ENCODE results near the gene TNNC1.

Gene TNNC1

DNA sequence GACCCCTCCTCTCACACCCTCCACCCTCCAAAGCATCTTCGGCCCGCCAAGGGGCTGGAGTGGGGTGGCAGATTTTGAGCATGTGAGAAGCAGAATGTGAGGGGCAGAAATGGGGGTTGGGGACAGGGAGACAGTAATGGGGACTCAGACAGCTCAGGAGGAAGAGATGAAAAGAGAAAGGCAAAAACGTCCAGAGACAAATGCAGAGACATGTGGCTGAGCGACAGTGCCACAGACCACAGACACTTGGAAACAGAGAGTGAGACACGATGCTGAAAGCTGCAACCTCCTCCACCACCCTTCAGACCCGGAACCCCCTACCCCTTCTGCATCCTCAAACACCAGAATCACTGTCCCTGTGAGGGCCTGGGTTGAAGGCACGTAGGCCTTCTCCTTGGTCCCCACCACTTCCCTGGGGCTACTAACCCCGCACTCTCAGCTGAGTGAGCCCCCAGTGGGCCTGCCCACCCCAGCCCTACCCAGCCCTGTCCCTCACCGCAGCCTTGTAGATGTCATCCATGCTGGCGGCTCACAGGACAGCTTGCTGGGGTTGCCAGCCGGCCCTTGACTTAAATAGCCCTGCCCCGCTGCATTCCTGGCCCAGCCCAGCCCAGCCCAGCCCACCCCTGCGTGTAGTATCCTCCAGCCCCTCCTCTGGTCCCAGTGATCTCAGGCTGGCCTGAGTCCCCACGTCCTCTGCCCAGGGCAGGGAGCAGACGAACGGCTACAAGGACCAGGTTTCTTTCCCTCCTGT is at the start of gene TNNC1:
Gene TNNC1 (minus strand): TSS at position 546 of the 754 bp plus-strand sequence. CDS start 26 bp downstream, at position 520.
- peak; percentile 79 for DNase-seq (ENCODE audit: low spot score)

DNA sequence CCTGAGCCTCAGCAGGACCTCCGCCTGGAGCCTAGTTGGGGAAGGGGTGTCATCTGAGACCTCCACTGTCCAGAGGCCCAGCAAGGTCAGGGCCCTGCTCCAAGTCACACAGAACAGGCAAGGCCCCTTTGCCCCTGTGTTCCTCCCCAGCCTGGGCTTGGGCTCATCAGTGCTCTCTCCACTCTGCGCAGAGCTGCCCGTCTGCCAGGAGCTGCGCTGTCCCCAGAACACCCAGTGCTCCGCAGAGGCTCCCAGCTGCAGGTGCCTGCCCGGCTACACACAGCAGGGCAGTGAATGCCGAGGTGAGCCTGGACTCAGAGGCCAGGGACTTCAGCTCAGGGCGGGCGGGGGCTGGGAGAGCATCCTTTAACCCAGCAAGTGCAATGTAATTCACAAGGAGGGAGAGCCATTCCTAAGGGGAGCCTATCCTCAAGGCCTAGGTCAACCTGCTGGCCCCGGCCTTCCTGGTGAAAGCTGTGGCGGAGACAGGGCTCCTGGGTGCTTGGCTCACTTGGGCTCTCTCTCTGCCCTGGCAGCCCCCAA is 49.0 kb upstream of the TNNC1 start:
- DNase-seq (ENCODE audit: low spot score), result no peak

GRCh38 chr3:52502001-52502400 is 48.2 kb upstream of the TNNC1 start:
- no peak for DNase-seq (ENCODE audit: low spot score)

DNA sequence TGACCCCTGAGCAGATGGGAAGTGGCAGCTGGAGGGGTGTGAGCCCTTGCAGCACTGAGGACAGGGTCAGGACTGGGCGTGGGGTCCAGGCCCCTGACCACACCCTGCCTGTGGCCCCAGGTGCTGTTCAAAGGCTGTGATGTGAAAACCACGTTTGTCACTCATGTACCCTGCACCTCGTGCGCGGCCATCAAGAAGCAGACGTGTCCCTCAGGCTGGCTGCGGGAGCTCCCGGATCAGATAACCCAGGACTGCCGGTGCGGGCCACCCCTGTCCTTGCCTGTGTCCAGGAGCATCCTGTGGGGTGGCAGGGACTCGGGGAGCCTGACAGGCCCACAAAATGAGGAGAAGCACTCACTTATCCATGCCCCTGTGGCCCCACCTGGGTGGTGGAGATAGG is 47.2 kb upstream of the TNNC1 start:
- DNase-seq (ENCODE audit: low spot score), result no peak

DNA sequence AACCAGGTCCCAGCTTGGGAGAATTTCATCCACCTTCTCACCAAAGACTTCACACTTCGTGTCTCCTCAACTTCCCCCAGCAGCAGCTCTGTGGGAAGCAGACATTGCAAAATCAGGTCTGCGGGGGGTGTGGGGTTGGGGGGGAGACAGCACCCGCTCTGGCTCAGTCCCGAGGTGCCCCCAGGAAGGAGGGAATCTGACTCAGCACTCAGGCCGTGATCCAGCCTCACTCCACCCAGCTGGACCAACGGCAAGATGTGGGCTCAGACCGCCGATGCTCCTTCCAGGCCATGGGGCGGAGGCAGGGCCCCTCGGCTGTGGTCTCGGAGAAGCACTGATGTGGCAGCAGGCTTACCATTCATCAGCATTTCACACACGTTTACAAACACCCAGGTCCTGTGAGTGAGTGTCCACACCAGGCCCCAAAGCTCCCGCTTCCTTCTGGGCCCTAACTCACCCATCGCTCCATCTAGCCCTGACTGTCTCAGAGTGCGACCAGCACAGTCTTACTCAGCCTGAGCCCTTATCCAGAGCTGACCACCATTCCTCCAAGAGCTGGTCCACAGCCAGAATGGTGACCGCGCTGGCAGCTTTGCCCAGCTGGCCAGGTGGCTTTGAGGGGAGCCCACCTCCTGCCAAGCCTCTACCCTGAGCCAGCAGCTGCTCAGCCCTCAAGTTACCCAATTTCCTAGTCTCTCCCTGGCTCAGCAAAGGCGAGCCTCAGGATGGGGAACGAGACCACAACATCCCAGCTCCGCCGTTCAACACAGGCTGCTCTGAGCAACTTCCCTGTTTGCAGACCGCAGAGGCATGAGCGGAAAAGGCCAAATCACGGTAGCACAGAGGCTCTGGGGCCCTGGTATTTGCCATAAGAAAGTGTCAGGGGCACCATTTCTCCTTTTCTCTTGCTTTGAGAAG is 44.6 kb upstream of the TNNC1 start:
- no peak for DNase-seq (ENCODE audit: low spot score)

GRCh38 chr3:52495777-52496602 is 42.1 kb upstream of the TNNC1 start:
- DNase-seq (ENCODE audit: low spot score), result no peak

GRCh38 chr3:52494886-52495495 is 41.1 kb upstream of the TNNC1 start, which contains the start of gene STAB1:
Gene STAB1 (plus strand): TSS chr3:52495338. CDS start chr3:52495414, 76 bp downstream.
- peak; percentile 57 for DNase-seq (ENCODE audit: low spot score)

DNA sequence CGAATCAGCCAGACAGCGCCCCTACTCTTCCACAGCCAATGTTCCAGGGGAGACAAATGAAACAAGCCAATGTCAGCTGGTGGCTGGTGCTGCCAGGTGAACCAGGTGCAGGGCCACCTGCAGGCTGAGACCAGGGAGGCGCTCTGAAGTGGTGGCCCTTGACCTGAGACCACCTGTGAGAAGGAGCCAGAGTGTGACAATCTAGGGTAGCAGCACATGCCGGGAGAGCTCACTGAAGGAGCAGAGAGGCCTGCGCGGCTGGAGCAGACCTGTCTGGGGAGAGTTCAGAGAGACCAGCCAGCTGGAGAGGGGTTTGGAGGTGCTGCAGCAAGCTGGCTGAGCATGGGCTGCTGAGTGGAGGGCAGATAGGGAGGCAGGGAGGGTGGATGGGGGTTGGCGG is 40.6 kb upstream of the TNNC1 start:
- DNase-seq (ENCODE audit: low spot score), result no peak

DNA sequence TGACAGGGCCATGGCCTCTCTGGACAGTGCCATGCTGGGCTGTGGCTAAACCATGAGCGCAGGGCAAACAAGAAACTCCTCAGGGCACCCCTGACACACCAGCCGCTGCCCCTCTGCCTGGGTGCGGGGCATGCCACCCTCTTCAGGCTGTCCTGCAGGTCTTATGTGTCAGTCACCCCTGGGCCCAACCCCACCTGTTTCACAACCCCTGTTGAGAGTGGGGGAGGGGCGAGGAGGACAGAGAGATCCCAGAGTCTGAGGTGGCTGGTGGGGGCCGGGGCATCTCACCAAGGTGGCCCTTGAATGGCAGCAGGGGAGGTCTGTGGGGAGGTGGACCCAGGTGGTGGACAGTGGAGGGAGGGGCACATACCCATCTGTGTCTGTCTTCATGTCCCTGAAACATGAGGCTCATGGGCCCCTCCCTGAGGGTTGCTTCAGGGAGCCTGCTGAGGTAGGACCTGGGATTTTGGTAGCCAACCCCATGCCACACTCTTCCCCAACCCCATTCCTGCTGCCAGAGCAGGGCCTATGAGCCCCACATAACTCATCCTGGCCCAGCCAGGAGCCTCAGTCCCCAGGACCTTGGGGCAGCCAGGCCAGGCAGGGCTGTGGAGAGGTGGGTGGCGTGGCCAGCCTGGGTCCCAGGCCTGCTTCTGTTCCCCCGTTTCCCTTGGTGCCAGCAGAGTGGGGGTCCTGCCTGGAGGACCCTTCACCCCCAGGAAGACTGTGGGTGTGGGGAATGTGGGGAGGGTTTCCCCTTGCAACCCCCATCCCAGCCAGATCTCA is 39.6 kb upstream of the TNNC1 start:
- no peak for DNase-seq (ENCODE audit: low spot score)

DNA sequence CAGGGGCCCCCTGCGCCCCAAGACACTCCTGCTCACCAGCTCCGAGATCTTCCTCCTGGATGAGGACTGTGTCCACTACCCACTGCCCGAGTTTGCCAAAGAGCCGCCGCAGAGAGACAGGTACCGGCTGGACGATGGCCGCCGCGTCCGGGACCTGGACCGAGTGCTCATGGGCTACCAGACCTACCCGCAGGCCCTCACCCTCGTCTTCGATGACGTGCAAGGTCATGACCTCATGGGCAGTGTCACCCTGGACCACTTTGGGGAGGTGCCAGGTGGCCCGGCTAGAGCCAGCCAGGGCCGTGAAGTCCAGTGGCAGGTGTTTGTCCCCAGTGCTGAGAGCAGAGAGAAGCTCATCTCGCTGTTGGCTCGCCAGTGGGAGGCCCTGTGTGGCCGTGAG is 38.2 kb upstream of the TNNC1 start:
- no peak for DNase-seq (ENCODE audit: low spot score)

GRCh38 chr3:52490939-52491526 is 37.2 kb upstream of the TNNC1 start:
- DNase-seq (ENCODE audit: low spot score), result no peak

GRCh38 chr3:52490035-52490938 is 36.4 kb upstream of the TNNC1 start:
- DNase-seq (ENCODE audit: low spot score), result no peak

DNA sequence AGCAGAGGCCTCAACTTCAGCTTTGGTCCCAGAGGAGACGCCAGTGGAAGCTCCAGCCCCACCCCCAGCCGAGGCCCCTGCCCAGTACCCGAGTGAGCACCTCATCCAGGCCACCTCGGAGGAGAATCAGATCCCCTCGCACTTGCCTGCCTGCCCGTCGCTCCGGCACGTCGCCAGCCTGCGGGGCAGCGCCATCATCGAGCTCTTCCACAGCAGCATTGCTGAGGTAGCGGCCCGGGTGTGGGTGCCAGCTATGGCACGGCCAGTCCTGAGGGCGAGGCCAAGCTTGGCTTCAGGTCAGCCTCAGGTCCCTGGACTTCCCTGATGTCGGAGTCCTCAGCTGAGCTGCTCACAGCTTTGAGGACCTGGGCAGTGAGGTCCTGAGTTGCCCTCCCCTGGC is 35.6 kb upstream of the TNNC1 start:
- no peak for DNase-seq (ENCODE audit: low spot score)

- DNase-seq (ENCODE audit: low spot score), result no peak
Measured at GRCh38 chr3:52488746-52489145, 34.9 kb upstream of the TNNC1 start.

DNA sequence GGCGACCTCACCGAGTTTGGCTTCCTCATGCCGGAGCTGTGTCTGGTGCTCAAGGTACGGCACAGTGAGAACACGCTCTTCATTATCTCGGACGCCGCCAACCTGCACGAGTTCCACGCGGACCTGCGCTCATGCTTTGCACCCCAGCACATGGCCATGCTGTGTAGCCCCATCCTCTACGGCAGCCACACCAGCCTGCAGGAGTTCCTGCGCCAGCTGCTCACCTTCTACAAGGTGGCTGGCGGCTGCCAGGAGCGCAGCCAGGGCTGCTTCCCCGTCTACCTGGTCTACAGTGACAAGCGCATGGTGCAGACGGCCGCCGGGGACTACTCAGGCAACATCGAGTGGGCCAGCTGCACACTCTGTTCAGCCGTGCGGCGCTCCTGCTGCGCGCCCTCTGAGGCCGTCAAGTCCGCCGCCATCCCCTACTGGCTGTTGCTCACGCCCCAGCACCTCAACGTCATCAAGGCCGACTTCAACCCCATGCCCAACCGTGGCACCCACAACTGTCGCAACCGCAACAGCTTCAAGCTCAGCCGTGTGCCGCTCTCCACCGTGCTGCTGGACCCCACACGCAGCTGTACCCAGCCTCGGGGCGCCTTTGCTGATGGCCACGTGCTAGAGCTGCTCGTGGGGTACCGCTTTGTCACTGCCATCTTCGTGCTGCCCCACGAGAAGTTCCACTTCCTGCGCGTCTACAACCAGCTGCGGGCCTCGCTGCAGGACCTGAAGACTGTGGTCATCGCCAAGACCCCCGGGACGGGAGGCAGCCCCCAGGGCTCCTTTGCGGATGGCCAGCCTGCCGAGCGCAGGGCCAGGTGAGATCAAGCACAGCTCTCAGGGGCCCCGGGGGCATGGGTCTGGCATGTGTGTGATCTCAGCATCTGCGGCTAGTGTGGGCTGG is 34.2 kb upstream of the TNNC1 start:
- no peak for DNase-seq (ENCODE audit: low spot score)

GRCh38 chr3:52487050-52487787 is 33.4 kb upstream of the TNNC1 start:
- DNase-seq (ENCODE audit: low spot score), result no peak
